CD4-positive, alpha-beta T cell treated with Interleukin-10 for 1 hour (primary cell): ENCODE measurements around the gene TWIST1.

Source experiments
- DNase-seq: peaks from one replicate; pipeline ENCODE4 v3.0.0-alpha.2; 2020

The TWIST1 gene

DNA sequence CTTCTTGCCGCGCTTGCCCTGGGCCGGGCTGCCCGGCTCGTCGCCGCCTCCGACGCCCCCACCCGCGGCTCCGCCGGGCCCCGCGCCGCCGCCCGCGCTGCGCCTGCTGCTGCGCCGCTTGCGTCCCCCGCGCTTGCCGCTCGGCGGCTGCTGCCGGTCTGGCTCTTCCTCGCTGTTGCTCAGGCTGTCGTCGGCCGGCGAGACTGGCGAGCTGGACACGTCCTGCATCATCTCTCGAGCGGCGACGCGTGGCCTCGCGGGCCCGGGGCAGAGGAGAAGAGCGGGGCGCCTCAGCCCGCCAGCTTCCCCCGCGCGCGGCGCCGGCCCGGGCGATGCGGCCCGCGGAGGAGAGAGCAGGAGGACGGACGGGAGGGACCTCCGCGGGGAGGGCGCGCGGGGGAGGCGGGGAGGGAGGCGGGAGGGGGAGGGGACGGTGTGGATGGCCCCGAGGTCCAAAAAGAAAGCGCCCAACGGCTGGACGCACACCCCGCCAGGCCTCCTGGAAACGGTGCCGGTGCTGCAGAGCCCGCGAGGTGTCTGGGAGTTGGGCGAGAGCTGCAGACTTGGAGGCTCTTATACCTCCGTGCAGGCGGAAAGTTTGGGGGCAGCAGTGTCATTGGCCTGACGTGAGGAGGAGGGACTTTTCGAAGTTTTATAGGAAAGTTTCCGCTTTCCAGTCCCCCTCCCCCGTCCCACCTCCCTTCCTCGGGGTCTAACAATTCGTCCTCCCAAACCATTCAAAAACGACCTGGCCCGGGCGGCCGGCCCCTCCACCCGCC, at the start of gene TWIST1:
Gene TWIST1 (minus strand): TSS at position 546 of the 779 bp plus-strand sequence. CDS start 315 bp downstream, at position 231.
- DNase-seq = no peak

DNA sequence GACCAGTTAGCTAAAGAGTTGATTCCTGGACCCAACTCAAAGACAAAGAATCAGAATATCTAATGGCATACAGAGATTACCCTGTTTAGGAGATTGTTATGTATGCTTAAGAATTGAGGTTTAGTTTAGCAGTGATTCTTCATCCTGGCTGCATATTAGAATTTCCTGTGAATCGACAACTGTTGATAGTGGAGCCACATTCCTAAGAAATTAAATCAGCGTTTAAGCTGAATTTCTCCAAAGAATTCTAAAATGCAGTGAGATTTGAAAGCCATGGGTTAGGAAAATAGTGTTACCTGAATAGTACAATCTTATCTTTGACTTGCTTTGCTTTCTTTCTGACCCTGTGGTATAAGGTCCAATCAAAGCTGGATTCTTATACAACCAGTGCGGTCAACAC, 44.2 kb upstream of the TWIST1 start:
- DNase-seq = no peak

DNA sequence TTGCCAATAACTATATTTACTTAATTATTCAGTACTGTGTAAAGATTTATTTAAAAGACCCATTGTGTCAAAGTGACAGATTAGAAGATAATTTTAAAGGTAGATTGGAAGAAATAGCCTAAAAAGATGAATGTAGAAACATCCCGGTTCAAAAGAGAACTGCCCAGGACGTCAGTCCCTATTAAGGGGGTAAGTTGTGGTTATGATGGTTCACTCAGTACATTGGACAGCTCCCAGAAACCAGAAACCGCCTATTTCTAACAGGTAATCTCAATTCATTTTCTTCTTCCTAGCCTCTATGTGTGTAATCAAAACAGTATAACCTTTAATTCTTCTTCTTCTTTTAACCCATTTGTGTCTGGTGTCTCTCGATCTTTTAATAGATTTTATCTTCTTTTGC, 29.3 kb upstream of the TWIST1 start:
- no peak for DNase-seq

DNA sequence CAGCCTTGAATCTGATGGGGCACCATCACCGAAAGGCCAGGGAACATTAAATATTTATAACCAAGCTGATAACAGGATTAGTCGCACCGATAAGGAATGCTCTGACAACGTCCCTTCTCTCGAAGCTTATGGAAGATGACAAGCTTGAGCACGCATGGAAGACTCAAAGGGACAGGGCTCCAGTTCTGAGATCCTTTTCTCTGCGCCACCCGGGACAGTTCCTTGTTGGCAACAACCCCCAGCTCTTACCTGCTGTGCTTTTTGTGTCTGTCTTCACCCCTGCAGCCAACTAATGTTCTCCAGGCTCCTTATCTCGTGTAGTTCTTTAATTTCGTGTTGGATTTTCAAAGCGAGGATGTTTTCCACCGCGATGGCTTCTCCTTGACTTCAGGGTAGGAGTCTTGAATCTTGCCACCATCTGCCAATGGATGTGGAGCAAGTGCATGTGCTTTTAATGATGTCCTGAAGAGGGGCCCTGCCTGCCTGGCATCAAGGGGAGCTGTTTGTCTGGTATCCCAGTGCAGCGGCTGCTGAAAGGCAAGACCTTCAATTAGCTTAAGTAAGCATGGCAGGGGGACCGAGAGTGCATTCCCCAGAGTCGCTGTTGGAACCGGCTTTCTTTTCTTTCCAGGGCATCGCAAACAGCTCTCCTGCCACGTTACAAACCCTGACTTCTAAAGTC, 28.1 kb upstream of the TWIST1 start:
- no peak for DNase-seq

DNA sequence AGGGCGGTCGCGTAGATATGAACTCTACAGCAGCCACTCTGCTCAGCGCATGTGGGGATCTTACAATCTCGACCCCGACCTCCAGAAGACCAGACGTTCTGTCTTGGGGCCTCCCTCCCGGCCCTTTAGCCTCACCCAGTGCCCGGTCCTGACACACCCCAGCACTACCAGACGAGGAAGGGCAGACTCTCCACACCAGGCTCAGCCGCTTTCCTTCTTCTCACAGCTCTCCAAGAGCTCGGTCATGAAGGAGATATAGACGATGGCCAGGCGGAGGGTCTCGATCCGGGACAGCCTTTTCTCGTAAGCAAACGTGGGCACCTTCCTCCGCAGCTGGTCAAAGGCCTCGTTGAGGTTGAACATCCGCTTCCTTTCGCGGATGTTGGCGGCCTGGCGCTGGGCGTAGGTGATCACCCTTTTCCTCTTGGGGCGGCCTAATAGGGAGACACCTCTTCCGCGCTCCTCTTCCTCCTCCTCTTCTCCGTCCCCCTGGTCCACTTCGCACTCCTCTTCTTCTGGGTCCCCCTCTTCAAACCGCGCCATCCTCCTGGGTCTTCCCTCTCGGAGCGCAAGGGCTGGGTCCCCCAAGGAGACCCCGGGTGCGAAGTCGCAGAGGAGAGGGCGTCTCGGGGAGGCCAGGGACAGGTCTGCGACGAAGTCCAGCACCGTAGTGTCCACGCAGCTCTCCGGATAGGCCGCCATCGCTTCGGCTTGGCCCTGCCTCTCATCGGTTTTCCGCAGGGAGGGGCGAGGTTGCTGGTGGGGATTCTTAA, 27.4 kb upstream of the TWIST1 start, which contains the start of gene FERD3L:
Gene FERD3L (minus strand): TSS at position 761 of the 773 bp plus-strand sequence. CDS start 59 bp downstream, at position 702.
- no peak for DNase-seq

DNA sequence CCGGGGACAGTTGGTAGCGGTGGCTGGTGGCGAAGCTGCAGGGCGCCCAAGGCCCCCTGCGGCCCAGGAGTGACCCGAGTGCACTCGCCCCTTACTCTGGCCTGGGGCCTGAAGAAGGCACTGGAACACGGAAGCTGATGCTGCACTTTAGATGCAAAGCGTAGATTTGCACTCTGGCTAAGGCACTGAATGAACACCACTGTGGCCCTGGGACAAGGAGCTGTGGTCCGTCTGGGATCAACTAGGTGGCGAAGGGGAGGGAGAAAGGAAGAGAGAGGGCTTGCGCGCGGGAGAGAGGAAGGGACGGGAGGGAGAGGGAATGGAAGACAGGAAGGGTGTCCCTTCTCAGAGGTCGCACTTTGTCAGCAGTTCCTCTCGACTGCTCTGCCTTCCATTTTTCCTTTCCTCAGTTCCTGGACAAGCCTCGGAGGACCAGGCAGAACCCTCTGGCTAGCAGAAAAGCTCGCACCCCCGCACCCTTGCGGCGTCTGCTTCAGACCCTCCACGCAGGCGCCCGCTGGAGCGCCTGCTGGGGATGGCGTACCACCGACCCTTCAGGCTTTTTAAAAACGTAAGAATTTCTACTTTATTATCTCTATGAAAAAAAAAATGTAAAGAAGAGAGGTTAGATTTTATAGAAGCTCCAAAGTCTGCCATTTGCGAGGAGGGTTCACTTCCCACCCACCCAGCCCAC, 26.6 kb upstream of the TWIST1 start:
- DNase-seq = no peak

DNA sequence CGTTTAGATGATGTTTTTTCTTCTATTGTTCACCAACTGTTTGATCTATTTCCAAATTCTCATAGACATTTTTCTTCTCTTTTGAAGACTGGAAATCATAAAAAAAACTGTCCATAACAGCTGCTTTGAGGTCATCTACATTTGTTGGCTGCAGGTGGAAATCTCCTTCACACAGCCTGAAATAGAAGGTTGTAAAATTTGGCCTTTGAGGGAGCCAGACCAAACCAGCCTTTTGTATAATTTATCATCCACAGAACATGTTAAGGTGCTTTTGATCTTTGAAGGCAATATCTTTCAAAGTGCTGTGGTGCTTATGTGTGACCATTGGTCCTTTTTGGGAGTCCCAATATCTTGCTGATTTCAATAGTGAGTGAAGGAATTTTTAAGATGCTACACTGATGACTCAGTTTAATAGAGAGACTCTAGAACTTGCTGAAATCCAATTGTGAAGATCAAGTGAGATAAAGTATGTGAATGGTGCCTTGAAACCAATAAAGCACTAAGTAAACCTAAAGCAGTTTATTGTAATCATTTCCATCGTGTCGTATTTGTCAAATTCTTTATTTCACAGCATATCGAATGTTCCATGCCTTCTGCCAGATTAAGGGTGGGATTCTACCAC, 22.4 kb upstream of the TWIST1 start:
- DNase-seq = no peak

DNA sequence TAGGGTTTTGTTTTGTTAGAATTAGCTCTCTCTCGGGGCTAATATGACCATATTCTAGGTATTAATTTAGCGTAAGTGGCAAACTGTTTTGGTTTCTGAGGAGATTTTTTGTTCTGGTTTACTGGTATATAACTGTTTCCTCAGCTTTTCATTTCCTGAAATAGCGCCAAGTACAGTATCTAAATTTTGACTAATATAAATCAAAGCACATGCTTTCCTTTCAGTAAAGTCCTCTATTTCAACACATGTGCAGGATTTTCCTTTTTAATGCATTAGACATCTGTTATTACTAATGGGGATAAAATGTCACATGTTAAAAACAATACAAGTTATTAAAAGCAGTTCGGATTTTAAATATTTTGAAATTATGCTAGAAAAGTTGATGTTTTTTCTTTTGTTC, 16.4 kb upstream of the TWIST1 start:
- no peak for DNase-seq

DNA sequence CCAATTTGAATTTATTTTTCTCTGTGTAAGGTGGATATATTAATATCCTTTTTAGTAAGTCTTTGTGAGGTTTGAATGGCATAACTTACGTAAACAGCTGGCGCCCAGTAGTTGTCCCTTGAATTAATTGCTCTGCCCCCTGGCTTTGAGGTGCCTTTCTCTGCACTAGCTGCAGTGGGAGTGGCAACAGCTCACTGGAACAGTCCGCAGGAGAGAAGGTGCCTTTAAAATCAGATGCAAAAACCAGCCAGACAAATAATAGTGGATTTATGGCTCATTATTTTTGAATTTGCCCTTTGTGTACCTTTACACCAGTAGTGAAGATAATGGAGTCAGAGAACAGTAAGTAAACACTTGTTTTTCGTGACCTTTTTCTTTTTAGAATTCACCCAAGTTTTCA, 16.0 kb upstream of the TWIST1 start:
- DNase-seq = no peak

DNA sequence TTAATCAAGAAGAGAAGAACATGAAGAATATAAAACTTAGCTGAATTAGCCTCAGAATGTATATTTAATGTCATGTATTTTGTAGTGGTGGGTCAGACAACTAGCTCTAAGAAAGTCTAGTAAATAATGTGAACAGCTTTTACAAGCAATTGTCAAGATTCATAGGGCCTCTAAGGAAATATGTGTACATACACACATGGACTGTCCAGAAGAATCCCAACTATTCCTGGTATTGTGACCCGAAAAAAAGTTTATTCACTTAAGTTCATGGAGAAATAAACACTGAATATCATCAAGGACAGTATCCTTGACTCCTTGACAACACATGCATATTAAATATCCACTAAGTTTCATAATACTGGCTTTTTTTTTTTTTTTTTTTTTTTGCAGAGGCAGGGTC, 11.4 kb upstream of the TWIST1 start:
- DNase-seq = no peak

DNA sequence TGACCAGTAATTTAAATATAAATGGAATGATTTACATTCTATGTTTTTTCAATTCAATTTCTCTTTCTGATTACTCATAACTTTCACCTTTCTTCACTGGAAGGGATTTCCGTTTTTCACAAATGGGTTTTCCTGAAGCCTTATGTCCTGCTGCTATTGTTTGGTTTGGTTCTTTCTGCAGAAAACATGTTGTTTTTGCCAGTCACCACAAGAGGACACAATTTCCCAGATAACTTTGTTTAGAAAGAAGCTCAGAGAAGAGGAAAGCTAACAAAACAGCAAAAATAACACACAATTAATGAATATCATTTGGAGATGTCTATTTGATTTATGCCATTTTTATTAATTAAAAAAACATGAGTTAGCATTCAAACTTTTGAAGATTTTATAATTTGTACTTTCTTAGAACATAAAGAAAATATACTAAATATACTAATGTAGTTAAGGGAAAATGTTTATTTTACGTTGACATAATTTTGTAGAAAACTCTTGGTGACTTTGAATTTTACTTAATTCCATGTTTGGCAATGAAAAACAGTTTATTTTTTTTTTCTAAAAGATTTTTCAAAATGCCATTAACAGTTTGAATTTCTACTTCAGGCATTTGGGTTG, 4.6 kb upstream of the TWIST1 start:
- no peak for DNase-seq

DNA sequence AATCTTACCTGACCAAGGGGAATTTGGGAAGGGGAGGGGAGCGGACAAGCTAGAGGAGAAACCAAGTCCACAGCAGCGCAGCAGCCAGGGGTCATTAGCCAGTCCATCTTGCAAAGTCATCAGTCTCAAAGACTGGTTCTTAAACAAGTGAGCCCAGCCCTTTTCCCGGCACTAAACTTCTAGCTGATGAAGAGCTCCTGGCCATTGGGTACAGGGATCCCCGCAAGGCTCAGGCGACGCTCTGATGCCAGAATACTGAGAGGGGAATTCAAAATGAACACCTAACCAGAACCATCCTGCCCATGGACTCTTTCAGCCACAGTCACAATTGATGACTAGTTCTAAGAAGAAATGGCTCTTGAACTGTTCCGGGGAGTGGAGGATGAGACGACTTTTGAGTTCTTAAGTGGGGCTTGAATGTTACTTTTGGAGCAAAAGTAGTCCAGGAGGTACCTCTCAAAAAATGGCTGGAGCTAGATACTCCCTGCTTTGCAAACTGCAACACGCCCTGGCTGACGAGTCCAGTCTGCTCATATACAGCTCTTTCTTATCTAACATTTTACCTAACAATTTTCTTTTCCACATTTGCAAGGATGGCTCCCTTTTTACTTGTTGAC, 2.5 kb upstream of the TWIST1 start:
- DNase-seq = no peak

DNA sequence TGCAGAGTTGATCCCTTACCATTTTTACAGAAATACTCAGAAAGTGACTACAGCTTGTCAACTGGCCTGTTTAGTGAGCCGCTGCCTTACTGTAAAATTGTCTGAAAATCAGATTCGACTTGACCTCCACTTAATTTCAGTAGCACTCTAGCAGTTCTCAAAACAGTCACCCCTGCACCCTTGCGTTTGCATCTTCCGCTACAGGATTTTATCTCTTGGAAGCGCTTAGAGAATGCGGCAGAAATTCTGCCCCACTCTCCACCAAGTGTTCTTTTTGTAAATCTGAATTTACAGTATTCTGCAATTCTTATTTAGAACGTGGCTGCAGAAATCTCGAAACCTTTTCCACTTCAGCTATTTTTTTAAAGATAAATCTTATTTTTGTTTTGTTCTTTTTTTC, 1.9 kb upstream of the TWIST1 start:
- DNase-seq = no peak

DNA sequence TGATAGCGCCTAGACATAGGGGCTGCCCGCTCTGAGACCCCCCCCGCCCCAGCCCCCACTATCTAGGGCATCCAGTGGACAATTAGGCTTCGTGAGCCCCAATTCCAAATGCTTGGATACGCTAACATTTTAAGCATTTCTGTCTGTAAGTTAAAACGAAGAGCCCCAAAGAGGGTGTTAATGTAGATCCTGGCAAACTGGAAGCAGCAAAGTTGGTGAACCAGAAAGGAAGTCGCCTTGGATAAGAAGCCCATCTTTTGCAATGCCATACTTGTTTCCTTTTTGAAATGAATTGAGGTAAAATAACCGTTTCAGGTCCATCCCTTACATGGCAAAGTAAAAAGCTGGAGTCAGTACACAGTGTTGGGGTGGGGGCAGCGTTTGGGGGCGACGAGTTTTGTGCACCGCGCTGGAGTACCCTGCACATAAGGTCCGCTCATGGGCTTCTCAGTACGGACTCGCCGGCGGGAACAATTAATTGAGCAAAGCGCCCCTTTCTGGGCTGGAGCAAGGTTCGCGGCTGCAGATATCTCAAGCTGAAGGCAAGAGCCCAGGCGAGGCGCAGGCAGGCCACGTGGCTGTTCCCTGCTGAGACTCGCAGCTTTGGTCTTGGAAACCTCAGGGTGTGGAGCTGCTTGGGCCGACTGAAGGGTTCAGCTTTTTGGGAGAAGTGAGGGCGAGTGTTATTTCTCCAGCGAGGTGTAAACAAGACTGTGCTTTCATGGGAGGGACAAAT, 1.4 kb upstream of the TWIST1 start:
- no peak for DNase-seq

DNA sequence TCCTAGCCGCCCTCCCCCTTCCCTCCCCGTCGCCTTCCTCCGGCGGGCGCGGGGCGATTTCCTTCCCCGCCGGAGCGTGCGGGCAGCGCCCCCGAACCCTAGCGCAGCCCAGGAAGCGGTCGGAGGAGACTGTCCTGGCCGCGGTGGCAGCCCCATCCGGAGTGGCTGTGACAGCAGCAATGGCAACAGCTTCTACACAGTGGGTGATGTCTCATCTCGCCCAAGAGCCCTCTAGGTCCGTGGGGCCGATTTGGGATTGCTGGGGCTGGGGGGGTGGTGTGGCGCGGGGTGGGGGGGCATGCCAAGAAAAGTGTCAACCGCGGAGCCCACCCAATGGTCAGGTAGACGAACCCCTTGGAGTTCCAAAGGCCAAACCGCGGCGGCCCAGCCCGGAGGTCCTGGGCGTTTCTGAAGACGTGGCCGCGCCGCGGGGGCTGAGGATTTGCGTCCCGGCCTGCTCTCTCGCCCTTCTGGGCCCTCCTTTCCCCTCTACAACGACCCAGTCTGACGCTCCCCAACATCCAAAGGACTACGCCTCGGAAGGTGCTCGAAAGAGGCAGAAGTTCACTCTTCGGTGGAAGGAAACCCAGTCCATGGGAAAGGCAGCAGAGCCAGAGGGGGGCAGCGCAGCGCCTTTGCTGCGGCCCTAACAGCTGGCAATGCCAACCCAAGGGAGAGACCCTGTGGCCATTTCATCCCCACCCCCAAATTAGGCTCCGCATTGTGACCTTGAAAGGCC, 603 bp upstream of the TWIST1 start:
- DNase-seq = no peak

DNA sequence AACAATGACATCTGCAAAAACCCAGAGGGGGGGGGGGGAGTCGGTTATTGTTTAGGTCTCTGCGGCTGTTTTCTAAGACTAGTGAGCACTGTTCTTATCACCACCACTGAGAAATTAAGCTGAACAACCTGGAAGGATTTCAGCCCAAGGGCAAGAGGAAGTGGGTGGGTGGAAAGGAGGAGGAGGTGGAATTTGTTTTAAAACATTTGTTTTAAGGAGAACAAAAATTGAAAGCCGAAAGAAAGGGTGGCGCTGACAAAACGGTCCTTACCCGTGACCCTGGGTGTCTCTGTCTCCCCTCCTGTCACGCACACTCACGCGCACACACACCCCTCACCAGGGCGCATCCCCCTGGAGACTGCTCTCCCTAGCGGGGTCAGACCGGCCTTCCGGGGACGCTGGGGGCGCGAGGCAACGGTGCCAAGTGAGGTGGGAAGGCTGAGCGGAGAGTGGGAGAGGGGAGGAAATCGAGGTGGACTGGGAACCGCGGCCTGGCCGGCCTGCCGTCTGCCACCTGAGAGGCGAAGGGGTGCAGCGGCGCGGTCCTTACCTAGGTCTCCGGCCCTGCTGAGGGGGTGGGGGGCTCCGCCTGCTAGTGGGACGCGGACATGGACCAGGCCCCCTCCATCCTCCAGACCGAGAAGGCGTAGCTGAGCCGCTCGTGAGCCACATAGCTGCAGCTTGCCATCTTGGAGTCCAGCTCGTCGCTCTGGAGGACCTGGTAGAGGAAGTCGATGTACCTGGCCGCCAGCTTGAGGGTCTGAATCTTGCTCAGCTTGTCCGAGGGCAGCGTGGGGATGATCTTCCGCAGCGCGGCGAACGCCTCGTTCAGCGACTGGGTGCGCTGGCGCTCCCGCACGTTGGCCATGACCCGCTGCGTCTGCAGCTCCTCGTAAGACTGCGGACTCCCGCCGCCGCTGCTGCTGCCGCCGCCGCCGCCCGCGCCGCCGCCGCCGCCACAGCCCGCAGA, 1.0 kb downstream of the TWIST1 start:
- DNase-seq = no peak

DNA sequence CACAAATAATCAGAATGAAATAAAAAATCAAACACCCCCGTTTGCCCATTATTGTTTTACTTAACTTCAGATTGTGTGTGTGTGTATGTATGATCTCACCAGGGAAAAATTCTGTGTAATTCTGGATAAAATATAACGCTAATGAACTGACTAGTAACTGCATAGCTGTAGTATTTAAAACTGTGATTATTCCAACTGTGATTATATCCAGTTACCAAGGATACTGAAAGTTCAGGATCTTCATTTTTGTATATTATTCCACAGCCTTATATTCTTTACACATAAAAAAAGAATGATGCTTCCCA, 2.9 kb downstream of the TWIST1 start:
- DNase-seq = no peak

DNA sequence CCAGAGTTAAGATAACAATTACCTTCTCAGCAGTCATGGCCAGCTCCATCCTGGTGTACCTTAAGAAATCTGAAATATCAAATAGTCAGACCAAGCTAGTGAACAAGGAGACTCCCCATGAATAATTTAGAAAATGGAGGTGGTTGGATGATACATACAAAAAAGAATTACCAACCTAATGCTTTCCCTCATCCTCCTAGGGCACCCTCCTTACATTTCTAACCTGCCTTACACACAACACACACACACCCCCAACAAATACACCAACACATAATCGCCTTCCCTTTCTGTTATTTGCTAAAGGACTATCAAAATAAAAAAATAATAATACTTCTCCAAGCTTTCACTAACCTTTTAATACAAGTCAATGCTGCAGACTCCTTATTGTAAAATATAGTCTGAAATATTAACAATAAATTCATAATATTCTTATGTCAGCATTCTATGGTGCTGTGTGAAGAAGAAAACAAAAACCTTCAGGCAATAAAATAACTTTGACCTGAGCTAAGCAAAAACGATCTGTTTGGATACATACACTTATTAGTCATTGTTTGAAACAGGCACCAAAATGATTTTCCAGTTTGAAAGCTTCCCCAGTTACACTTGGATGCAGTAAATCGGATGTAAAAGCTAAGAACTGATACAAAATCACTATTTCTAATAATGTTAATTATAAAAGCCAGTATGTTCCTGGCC, 3.4 kb downstream of the TWIST1 start:
- DNase-seq = no peak

DNA sequence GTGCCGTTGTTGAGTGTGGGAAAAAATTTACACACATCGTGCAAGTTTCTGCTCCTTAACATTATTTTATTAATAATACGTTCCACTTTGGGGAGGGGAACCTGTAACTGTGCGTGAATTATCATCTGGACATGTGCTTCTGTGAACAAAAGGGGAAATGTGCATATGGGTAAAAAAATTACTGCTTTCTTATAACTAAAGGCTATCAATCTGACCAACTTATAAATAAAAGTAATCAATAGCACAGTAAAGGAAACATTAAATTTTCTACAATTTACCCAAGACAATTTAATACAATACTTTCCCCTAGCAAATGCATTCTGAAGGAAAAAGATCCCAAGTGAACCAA, 4.5 kb downstream of the TWIST1 start:
- no peak for DNase-seq
